Stimulated activated CD8-positive, alpha-beta memory T cell treated with anti-CD3 and anti-CD28 coated beads, Interleukin-2, amount 100 ng/mL, for 1 hour (primary cell): ENCODE measurements around the gene HBA1.
A peak's percentile ranks its signal among the peaks of the same experiment; 100 is the strongest.
"Not testable (repeated sequence)": the region's sequence is repeated elsewhere in the genome, so short reads cannot be mapped to it uniquely, and the experiment has no call there.

Experiments used
- DNase-seq, 2 donors: peaks; one replicate each; pipeline ENCODE4 v3.0.0-alpha.2; 2020; ENCODE audit warnings: low read depth in 2 of 2

HBA1 gene

DNA sequence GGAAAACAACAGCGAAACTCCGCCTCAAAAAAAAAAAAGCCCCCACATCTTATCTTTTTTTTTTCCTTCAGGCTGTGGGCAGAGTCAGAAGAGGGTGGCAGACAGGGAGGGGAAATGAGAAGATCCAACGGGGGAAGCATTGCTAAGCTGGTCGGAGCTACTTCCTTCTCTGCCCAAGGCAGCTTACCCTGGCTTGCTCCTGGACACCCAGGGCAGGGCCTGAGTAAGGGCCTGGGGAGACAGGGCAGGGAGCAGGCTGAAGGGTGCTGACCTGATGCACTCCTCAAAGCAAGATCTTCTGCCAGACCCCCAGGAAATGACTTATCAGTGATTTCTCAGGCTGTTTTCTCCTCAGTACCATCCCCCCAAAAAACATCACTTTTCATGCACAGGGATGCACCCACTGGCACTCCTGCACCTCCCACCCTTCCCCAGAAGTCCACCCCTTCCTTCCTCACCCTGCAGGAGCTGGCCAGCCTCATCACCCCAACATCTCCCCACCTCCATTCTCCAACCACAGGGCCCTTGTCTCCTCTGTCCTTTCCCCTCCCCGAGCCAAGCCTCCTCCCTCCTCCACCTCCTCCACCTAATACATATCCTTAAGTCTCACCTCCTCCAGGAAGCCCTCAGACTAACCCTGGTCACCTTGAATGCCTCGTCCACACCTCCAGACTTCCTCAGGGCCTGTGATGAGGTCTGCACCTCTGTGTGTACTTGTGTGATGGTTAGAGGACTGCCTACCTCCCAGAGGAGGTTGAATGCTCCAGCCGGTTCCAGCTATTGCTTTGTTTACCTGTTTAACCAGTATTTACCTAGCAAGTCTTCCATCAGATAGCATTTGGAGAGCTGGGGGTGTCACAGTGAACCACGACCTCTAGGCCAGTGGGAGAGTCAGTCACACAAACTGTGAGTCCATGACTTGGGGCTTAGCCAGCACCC lies 1.2 kb upstream of the HBA1 start:
- DNase-seq, result no peak

DNA sequence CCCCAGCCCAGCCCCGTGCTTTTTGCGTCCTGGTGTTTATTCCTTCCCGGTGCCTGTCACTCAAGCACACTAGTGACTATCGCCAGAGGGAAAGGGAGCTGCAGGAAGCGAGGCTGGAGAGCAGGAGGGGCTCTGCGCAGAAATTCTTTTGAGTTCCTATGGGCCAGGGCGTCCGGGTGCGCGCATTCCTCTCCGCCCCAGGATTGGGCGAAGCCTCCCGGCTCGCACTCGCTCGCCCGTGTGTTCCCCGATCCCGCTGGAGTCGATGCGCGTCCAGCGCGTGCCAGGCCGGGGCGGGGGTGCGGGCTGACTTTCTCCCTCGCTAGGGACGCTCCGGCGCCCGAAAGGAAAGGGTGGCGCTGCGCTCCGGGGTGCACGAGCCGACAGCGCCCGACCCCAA lies 474 bp upstream of the HBA1 start:
- not testable (repeated sequence) for DNase-seq

DNA sequence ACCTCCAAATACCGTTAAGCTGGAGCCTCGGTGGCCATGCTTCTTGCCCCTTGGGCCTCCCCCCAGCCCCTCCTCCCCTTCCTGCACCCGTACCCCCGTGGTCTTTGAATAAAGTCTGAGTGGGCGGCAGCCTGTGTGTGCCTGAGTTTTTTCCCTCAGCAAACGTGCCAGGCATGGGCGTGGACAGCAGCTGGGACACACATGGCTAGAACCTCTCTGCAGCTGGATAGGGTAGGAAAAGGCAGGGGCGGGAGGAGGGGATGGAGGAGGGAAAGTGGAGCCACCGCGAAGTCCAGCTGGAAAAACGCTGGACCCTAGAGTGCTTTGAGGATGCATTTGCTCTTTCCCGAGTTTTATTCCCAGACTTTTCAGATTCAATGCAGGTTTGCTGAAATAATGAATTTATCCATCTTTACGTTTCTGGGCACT lies 928 bp downstream of the HBA1 start:
- no peak for DNase-seq

DNA sequence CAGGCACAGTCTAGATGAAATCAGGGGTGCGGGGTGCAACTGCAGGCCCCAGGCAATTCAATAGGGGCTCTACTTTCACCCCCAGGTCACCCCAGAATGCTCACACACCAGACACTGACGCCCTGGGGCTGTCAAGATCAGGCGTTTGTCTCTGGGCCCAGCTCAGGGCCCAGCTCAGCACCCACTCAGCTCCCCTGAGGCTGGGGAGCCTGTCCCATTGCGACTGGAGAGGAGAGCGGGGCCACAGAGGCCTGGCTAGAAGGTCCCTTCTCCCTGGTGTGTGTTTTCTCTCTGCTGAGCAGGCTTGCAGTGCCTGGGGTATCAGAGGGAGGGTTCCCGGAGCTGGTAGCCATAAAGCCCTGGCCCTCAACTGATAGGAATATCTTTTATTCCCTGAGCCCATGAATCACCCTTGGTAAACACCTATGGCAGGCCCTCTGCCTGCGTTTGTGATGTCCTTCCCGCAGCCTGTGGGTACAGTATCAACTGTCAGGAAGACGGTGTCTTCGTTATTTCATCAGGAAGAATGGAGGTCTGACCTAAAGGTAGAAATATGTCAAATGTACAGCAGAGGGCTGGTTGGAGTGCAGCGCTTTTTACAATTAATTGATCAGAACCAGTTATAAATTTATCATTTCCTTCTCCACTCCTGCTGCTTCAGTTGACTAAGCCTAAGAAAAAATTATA lies 1.6 kb downstream of the HBA1 start:
- DNase-seq, result no peak

DNA sequence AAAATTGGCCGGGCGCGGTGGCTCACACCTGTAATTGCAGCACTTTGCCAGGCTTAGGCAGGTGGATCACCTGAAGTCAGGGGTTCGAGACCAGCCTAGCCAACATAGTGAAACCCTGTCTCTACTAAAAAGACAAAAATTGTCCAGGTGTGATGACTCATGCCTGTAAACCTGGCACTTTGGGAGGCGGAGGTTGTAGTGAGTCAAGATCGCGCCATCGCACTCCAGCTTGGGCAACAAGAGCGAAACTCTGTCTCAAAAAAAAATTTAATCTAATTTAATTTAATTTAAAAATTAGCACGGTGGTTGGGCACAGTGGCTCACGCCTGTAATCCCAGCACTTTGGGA lies 2.2 kb downstream of the HBA1 start:
- no peak for DNase-seq

DNA sequence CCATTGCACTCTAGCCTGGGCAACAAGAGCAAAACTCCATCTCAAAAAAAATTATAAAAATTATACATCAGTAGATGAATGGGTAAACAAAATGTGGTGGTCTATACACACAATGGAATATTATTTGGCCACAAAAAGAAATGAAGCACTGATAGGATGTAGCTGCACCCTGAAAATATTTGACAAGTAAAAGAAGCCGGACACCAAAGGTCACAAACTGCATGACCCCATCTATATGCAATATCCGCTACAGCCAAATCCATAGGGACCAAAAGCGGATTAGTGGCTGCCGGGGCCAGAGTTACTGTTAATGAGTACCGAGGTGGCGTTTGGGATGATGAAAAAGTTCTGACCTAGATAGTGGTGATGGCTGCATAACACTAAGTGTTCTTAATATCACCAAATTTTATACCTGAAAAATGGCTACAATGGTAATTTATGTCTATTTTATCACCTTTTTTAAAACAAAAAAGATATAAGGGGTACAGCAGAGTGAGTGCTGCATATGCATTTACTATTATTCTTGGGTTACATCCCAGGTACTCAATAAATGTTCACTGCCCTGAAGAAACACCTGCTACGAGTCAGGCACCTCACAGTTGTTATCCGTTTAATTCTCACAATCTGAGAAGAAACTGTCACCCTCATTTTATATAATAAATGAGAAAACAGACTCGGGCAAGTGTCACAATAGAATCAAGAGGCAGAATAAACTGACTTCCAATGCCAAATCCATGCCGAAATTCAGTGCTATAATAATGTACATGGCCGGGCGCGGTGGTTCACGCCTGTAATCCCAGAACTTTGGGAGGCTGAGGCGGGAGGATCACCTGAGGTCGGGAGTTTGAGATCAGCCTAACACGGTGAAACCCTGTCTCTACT lies 3.0 kb downstream of the HBA1 start:
- no peak for DNase-seq

DNA sequence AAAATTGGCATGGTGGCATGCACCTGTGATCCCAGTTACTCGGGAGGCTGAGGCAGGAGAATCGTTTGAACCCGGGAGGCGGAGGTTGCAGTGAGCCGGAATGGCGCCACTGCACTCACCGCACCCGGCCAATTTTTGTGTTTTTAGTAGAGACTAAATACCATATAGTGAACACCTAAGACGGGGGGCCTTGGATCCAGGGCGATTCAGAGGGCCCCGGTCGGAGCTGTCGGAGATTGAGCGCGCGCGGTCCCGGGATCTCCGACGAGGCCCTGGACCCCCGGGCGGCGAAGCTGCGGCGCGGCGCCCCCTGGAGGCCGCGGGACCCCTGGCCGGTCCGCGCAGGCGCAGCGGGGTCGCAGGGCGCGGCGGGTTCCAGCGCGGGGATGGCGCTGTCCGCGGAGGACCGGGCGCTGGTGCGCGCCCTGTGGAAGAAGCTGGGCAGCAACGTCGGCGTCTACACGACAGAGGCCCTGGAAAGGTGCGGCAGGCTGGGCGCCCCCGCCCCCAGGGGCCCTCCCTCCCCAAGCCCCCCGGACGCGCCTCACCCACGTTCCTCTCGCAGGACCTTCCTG lies 3.7 kb downstream of the HBA1 start, which contains the start of gene HBQ1:
Gene HBQ1 (plus strand): TSS at position 359 of the 575 bp plus-strand sequence. CDS start 28 bp downstream, at position 387.
- DNase-seq, result no peak

DNA sequence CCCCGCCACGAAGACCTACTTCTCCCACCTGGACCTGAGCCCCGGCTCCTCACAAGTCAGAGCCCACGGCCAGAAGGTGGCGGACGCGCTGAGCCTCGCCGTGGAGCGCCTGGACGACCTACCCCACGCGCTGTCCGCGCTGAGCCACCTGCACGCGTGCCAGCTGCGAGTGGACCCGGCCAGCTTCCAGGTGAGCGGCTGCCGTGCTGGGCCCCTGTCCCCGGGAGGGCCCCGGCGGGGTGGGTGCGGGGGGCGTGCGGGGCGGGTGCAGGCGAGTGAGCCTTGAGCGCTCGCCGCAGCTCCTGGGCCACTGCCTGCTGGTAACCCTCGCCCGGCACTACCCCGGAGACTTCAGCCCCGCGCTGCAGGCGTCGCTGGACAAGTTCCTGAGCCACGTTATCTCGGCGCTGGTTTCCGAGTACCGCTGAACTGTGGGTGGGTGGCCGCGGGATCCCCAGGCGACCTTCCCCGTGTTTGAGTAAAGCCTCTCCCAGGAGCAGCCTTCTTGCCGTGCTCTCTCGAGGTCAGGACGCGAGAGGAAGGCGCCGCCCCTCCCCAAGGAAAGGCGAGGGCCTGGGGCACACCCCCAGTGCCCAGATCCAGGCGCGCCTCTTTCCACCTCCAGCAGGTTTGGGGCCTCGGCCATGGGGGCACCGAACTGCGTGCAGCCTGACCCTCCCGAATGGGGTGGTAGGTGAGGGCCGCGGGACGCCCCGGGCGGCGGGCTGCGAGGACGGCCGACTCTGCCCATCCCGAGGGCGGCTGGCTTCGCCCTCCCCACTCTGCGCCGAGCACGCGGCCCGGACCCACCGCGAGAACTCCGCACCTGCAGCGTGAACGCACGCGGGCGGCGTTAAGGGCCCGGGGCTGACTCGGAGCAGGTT lies 4.4 kb downstream of the HBA1 start:
- DNase-seq, result peak; percentile 66 to 73

DNA sequence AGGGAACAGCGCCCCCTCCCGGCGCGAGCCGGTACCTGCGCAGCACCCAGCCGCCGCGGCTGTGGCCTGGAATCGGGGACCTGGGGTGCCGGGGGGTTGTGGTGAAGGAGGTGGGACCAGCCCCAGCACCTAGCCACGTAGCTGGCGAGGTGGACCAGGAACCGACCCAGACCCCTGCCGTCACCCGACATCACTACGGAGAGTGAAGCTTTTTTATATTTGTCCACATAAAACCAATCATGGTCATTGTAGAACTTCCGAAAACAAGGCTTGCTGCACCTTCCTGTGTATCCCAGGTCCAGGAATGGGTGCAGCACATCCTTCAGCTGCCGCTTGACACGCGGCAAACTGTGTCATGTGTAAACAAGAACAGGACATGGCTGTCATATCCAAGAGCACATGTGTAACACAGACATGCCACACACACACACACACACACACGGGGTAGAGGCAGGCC lies 5.1 kb downstream of the HBA1 start:
- no peak for DNase-seq

DNA sequence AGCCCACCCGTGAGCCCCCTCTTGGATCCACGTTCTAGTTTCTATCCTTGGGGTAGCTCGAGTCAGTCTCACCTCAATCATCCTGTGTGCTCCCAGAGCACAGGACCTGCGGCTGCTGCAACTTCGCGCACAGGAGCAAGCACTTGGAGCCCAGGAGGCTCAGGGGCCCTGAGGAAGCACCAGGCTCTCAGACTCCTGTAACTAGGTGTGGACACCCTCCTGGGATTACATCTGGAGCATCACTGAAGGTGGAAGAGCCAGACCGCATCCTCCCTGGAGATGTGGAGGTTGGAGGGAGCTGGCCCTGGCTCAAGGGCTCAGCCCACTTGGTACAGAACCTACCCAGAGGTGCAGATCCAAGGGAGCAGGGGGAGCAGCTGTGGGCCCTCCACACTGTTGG lies 6.5 kb downstream of the HBA1 start:
- DNase-seq, result no peak

DNA sequence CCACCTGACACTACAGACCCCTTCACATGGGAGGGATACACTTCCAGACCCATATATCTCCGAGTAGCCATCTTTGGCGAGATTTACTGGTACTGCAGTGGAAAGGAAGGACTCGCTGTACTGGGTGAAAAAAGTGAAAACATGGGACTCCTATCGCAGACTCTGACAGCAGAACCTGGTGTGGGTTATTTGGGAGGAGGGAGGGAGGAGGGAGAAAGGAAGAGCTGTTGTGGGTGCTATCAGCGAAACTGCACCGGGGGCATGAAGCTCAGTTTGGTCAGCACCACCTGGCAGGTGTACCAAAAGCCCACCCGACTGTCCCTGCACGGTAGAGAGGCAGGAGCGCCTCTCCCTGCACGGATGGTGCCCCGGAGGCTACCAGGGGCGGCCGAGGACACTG lies 8.7 kb downstream of the HBA1 start:
- no peak for DNase-seq

DNA sequence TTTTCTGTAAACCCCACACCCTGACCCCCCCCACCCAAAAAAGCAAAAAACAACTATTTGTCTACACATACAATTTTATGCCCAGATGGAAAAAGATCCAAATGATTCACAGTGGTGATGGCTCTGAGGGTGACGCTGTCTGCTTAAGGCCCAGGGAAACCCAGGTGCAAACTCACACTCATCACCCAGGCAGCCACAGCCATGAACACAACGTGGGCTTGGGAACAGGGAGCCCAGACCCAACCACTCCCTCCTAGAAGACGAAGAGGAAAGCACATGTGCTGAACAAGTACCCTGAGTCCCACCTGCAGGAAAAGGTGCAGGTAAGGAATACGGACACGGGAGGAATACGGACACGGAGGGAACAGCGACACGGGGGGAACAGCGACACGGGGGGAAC lies 9.2 kb downstream of the HBA1 start:
- no peak for DNase-seq

DNA sequence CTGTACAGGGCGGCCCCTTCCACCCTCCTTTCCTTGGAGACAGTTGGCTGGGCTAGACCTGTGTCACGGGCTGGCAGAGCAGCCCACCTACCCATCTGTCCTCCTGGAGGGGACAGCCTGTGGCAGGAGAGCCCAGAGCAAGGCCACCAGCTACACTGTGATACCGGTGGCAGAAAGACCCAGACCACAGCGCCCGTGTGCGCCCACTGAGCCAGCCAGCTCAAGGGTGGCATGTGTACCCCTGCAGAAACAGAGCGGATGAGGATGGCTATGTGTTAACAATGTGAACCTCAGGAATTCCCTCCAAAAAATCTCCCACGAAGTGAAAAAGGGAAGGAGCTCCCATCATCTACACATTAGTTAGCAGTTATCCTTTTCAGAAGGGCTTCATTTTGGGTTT lies 10.8 kb downstream of the HBA1 start:
- DNase-seq, result no peak

DNA sequence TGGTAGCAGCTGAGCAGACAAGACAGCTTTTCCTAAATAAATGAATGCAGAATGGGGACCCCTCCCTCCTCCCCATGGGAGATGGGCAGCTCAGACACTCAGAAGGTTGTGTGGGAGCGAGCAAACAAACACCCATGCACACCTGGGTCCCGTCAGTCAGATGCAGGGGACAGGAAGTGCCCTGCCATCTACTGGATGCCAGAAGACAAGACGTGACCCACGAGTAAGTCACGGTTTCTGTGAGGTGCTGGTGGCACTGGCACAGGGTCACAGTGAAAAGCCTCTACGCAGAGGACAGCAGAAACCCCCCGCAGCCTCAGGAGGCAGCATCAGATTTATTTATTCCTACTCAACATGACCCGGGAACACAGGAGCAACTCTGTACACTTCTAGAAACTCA lies 12.2 kb downstream of the HBA1 start:
- no peak for DNase-seq

DNA sequence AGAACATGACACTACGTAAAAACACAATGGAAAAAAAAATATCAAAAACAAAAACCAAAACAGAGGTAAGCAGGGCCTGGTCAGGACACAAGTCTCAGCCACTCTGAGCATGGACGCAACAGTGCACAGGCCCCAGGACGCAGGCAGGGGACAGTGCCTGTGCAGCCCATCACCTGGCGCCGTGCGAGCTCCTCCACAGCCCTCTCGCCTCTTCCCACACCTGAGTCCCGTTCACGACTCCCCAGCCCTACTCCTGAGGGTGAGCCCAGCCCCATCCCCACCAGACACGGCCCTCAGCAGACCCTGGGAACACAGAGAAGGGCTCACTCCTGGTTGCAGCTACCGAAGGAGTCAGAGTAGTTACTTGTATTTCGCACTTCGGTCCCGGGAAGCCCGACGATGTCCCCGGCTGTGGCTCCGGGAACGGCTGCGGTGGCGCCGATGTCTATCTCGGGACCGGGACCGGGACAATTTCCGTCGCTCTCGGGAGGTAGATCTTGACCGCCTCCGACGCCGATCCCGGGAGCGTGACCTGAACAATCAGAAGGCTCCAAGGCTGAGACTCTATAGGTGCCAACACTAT lies 13.2 kb downstream of the HBA1 start:
- no peak for DNase-seq

DNA sequence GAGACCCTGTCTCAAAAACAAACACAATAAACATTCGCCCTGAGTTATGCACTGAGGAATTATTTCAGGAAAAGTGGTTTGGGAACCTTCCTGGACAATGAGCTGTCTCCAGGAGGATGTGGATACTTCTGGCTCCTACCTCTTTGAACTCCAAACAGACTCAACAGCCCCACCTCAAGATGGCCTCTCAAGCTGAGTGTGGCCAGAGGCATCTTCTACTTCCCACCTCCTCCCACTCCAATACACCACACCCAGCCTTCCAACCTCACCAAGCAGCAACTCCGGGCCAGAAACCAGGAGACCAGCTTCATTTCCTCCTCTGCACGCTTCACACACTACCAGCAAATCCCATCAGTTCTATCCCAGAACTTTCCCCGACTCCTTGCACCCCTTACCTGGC lies 15.4 kb downstream of the HBA1 start:
- no peak for DNase-seq

DNA sequence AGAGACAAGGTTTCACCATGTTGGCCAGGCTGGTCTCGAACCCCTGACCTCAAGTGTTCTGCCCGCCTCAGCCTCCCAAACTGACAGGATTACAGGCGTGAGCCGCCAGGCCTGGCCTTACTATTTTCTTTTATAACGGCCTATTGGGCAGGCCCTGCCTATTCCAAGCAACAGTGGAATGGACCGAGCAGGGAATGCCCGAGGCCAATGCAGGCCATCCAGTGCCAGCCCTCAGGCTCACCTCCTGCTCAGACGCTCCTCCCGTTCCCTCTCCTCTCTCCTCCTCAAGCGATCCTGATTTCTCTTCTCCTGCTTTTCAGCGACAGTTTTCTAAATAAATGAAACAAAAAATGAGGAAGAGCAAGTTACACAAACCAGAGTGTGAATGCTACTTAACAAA lies 16.2 kb downstream of the HBA1 start:
- DNase-seq, result no peak

DNA sequence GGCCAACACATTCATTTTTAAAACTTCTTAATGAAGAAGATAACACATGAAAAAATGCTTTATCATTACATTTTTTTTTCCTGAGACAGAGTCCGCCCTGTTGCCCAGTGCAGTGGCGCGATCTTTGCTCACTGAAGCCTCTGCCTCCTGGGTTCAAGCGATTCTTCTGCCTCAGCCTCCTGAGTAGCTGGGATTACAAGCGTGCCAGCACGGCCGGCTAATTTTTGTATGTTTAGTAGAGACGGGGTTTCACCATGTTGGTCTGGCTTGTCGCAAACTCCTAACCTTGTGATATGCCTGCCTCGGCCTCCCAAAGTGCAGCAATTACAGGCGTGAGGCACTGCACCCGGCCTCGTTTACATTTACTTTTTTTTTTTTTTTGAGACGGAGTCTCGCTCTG lies 17.0 kb downstream of the HBA1 start:
- DNase-seq, result no peak

DNA sequence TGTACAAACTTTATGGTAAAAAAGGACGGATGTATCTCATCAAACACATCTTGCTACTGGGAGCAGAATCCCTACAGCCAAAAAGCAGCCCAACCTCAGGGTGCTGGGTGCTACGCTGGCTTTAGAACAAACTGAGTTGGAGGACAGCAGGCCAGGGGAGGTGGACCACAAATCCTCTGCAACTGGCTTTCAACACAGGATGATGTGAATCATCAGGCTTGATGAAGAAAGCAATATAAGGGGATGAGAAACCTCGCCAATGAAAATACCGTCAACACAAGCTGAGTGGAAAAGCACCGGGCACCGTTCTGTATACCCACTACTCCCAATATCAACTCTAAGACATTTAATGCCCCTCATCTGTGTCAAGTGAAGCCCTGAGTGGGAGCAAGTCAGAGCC lies 18.0 kb downstream of the HBA1 start:
- no peak for DNase-seq

DNA sequence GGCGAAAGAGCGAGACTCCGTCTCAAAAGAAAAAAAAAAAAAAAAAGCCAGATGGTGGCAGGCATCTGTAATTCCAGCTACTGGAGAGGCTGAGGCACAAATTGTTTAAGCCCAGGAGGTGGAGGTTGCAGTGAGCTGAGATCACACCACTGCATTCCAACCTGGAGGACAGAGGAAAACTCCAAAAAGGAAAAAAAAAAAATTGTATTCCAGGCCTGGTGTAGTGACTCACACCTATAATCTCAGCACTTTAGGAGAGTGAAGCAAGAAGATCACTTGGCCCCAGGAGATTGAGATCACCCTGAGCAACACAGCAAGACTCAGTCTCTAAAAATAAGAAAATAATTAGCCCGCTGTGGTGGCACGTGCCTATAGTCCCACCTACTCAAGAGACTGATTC lies 23.9 kb downstream of the HBA1 start:
- no peak for DNase-seq
